Natural killer cell treated with Interleukin-12 subunit alpha and Interleukin-12 subunit beta and Interleukin-15 and Interleukin-18, amount 100 ng/mL, for 72 hours (primary cell): ENCODE data around the gene TMEM233. TPM values are rescaled to one million over a fixed set of nuclear protein-coding genes. Genes with fewer than 3 reads are reported as not detected.

ENCODE experiments used
- ATAC-seq, 2 donors: fragments of 150-1000 bp; cut with Tn5 transposase in 1 of 2; sonication (Bioruptor Pico), chemical (Tn5 transposase) in 1 of 2; 2 replicates each; pipeline ENCODE4 v1.10.0; 2021
- DNase-seq: peaks from one replicate; pipeline ENCODE4 v3.0.0; 2022; ENCODE audit warnings: low spot score
- H3K27ac Mint-ChIP-seq, 2 donors: 1 replicate in 1 of 2; 2 replicates in 1 of 2; pipeline ENCODE4 v1.8.0; 2022; ENCODE audit warnings: mixed read lengths in 2 of 2, mild to moderate bottlenecking in 1 of 2, moderate library complexity in 1 of 2
- H3K27me3 Mint-ChIP-seq, 2 donors: 1 replicate in 1 of 2; 2 replicates in 1 of 2; pipeline ENCODE4 v1.8.0; 2022; ENCODE audit warnings: mixed read lengths in 2 of 2
- H3K36me3 Mint-ChIP-seq: one replicate; pipeline ENCODE4 v1.8.0; 2022; ENCODE audit warnings: mixed read lengths
- H3K4me1 Mint-ChIP-seq, 2 donors: 1 replicate in 1 of 2; 2 replicates in 1 of 2; pipeline ENCODE4 v1.8.0; 2022; ENCODE audit warnings: low read depth in 2 of 2, mixed read lengths in 2 of 2, mild to moderate bottlenecking in 1 of 2
- H3K4me3 Mint-ChIP-seq: one replicate; pipeline ENCODE4 v1.8.0; 2022; ENCODE audit warnings: mixed read lengths
- H3K9me3 Mint-ChIP-seq: 2 replicates; pipeline ENCODE4 v1.8.0; 2022; ENCODE audit warnings: mixed read lengths
- total RNA-seq, 2 donors: library from RNA; stranded (reverse); gene quantifications; one replicate each; pipeline ENCODE4 v1.2.3, GENCODE V29; 2022

TMEM233 gene
- total RNA-seq, 2 donors from 2014 or later, result not detected

DNA sequence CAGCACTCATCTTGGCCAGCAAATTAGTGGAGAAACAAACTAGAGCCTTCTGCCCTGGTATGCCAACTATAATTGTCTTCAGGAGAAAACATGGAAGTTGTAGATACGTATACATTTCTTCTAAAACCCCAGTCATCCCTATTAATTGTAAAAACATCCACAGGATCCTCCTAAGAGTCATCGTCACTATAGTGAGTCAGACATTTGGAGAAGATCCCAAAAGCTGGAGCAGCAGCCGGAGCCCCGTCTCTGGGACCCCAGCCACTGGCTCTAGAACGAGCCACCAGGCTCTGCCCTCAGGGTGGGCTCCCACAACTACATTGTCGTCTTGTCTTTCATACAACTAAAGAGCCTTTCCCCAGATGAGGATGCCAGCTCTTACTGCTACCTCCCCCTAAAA, 89.8 kb downstream of the TMEM233 start:
- H3K27ac Mint-ChIP-seq, result no peak overlapping the region
- H3K36me3 Mint-ChIP-seq, result peaks cover 3% of the 10 kb centered on the region
- H3K4me1 Mint-ChIP-seq, result peaks cover 0 to 3% of the 10 kb centered on the region in 2 donors
- H3K4me3 Mint-ChIP-seq, result no peak overlapping the region
- no peaks in the 10 kb centered on the region for H3K27me3 Mint-ChIP-seq
- H3K9me3 Mint-ChIP-seq, result no peaks in the 10 kb centered on the region
- ATAC-seq, result no peak
- DNase-seq, result no peak

DNA sequence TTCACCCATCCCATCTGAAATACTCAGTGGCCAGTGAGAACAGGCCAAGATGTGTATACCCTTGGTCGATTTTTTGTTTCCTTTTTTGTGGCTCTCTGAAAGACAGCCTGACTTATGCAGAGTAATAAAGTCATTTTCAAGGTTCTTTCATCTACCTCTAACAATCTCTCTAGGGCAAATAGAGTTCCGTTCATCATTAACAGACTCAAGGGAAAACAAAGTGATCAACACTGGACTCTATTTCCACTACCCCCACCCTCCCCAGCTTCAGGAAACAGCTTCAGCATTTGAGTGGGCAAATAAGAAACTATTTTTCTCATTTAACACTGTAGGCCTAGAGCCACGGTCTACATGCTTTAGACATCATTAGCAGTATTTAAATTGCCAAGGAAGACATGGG, 90.2 kb downstream of the TMEM233 start:
- ATAC-seq (no peak), DNase-seq (no peak)
- H3K27me3 Mint-ChIP-seq, result no peaks in the 10 kb centered on the region
- H3K4me3 Mint-ChIP-seq, result no peak overlapping the region
- H3K36me3 Mint-ChIP-seq, result no peaks in the 10 kb centered on the region
- H3K9me3 Mint-ChIP-seq, result no peaks in the 10 kb centered on the region
- H3K27ac Mint-ChIP-seq, result no peak overlapping the region
- peaks cover 0 to 3% of the 10 kb centered on the region in 2 donors for H3K4me1 Mint-ChIP-seq

DNA sequence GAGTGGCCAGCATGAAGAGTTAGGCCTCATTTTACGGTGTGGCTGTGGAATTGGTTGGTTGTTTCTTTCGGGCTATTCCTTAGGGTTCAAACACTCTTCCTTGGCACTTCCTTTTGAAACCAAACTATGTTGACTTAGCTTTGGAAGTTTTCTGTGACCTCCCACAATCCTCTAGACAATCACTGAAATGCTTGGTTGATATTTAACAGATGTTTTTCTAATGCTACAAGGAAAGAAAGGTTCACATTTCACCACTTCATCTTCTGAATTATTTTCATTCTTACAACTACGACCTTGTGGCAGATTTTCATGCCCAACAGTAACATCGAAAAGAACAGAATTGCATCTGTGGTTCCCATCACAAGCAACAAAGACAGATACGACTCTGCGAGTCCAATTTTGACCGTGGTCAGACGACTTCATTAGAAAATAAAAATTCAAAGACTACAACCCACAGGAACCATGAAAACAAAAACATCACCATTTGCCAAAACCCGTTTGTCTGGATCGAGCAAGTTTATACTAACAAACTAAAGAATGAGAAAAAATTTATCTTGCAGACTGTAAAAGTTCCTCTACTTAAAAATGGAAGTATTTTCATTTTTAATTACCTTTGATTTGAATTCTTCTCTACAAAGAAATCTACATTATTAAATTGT, 91.3 kb downstream of the TMEM233 start:
- no peak for ATAC-seq

DNA sequence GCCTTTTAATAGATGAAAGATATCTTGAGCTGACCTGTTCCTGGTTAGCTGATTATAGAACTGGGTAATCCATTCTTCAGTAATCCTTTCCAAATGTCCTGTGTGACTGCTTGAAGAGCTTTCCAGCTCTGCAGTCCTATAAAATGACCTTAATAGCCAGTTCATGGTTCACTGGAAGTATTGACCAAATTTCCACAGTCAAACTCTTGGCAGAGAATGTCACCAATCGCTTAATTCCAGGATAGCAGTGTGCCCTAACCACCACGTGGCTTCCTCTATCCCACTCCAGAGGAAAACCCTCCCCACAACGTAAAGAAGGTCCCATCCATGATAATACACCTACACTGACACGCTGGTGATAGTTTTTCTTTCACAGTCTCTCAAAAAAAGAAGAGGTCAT, 91.8 kb downstream of the TMEM233 start:
- DNase-seq (peak; percentile 6), ATAC-seq (no peak)
- H3K9me3 Mint-ChIP-seq, result no peaks in the 10 kb centered on the region
- no peaks in the 10 kb centered on the region for H3K27me3 Mint-ChIP-seq
- no peak overlapping the region for H3K27ac Mint-ChIP-seq
- H3K4me3 Mint-ChIP-seq, result no peak overlapping the region
- no peaks in the 10 kb centered on the region for H3K36me3 Mint-ChIP-seq
- peaks cover 0 to 3% of the 10 kb centered on the region in 2 donors for H3K4me1 Mint-ChIP-seq

More for the DNA sequence above, 91.3 kb downstream of the TMEM233 start:
- Mint-ChIP-seq H3K4me1 (peaks cover 0 to 3% of the 10 kb centered on the region in 2 donors), H3K27me3 (no peaks in the 10 kb centered on the region), H3K9me3 (no peaks in the 10 kb centered on the region), H3K36me3 (no peaks in the 10 kb centered on the region), H3K27ac (no peak overlapping the region), H3K4me3 (no peak overlapping the region)
- DNase-seq, result peak; percentile 29

DNA sequence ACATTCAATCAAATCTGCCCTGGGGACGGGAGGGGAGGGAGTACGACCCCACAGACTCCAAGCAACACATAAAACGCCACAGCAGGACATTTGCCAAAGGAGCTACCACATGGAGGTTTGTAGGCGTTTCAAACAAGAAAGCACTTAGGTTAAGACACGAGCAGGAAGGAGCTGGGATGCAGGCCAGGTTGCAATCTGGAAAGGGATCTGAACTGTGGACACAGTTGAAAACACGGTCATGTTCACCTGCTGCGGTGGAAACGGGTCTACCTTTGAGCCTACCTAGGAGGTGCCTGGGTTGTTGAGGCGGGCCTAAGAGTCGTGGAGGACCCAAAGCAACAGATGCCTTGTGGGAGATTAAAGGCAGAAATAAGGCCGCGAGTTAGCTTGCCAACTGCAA, 92.8 kb downstream of the TMEM233 start:
- DNase-seq (peak; percentile 22), ATAC-seq (no peak)
- no peak overlapping the region for H3K4me3 Mint-ChIP-seq
- H3K27me3 Mint-ChIP-seq, result no peaks in the 10 kb centered on the region
- no peak overlapping the region for H3K27ac Mint-ChIP-seq
- peaks cover 0 to 3% of the 10 kb centered on the region in 2 donors for H3K4me1 Mint-ChIP-seq
- no peaks in the 10 kb centered on the region for H3K9me3 Mint-ChIP-seq
- no peaks in the 10 kb centered on the region for H3K36me3 Mint-ChIP-seq

DNA sequence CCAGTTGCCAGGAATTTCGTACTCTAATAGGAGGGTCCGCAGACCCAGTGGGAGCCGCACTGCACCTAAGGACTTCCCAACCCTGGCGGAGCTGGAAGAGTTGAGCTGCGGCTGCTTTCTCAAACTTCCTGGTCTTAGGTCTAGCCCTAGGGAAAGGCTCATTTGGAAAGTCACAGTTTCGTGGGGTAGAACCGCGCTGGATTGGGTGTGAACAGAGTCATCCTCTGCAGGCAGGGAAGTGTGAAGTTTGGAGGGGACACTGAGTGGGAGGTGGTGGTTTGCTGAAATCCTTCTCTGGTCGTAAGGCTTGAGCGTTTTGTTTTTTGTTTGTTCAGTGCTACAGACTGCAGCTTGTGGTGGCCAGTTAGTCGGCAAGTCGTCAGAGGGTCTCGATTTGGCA, 93.2 kb downstream of the TMEM233 start:
- ATAC-seq (no peak), DNase-seq (peak; percentile 47)
- Mint-ChIP-seq H3K36me3 (no peaks in the 10 kb centered on the region), H3K27me3 (no peaks in the 10 kb centered on the region), H3K27ac (no peak overlapping the region), H3K4me3 (no peak overlapping the region), H3K9me3 (no peaks in the 10 kb centered on the region), H3K4me1 (peaks cover 0 to 3% of the 10 kb centered on the region in 2 donors)

DNA sequence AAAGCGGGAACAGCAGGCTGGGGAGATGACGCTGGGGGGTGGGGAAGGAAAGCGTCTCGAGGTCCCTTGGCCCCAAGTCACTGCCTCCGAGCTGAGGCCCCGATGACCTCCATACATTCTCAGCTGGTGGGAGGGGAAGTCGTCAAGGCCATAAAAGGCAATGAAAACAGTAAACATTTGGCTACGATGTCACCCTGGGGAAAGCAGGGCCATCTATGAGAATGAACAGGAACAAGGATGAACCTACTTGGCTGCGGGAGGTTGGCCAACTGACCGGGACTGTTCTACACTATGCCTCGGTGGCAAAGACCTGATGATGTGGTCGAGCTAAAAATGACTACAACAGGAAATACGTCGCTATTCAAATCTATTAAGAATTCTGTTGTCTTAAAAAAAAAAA, 93.8 kb downstream of the TMEM233 start:
- H3K4me1 Mint-ChIP-seq, result no peaks in the 10 kb centered on the region
- no peak overlapping the region for H3K4me3 Mint-ChIP-seq
- no peaks in the 10 kb centered on the region for H3K36me3 Mint-ChIP-seq
- H3K27me3 Mint-ChIP-seq, result no peaks in the 10 kb centered on the region
- no peak for ATAC-seq
- peak; percentile 37 for DNase-seq
- no peaks in the 10 kb centered on the region for H3K9me3 Mint-ChIP-seq
- no peak overlapping the region for H3K27ac Mint-ChIP-seq

DNA sequence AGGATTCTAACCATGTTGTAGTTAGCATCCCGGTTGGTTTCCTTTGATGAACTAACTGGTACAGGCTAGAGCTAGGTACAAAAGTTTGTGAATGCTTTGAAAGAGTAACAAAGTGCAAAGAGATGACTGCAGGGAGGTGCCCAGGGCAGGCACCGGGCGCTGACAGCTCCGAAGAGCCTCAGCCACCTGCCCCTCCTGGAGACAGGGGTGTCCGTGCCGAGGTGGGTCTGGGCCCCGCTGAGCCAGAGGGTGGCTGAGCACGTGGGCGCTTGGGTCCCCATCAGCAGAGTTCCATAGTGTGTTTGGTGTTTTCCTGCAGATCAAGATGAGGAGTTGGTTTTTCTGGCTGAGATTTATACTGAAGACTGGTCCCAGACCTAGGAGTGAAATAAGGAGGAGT, 94.3 kb downstream of the TMEM233 start:
- Mint-ChIP-seq H3K9me3 (no peaks in the 10 kb centered on the region), H3K36me3 (no peaks in the 10 kb centered on the region), H3K4me3 (no peak overlapping the region), H3K27me3 (no peaks in the 10 kb centered on the region), H3K4me1 (no peaks in the 10 kb centered on the region), H3K27ac (no peak overlapping the region)
- DNase-seq (peak; percentile 22), ATAC-seq (peak in 1 of 2 donors; percentile 24)

DNA sequence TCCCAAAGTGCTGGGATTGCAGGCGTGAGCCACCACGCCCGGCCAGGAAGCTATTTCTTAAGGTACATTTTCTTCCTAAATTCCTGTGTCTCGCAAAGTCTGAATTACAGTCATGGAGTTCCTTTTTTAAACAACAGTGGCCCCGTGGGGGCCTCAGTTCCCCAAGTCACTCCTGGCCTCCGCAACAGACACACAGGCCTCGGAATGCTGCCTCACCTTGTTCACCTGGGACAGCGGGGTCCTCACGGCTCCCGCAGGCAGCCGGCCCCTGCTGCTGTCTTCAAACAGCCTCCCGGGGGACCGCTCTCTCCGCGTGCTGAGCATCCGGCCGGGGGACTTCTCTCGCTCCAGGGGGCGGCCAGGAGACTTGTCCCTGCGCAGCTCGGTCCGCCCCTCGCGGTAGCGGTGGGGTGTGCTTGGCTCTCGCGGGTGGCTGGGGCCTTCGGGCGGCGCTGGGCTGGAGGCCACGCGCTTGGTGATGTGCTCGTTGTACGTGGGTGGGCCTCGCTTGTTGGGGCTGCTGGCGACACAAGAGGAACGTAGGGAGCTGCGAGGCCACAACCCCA, 96.4 kb downstream of the TMEM233 start:
- H3K27me3 Mint-ChIP-seq, result no peaks in the 10 kb centered on the region
- no peaks in the 10 kb centered on the region for H3K9me3 Mint-ChIP-seq
- no peak overlapping the region for H3K27ac Mint-ChIP-seq
- ATAC-seq (no peak), DNase-seq (peak; percentile 22)
- H3K4me3 Mint-ChIP-seq, result no peak overlapping the region
- no peaks in the 10 kb centered on the region for H3K4me1 Mint-ChIP-seq
- no peaks in the 10 kb centered on the region for H3K36me3 Mint-ChIP-seq

DNA sequence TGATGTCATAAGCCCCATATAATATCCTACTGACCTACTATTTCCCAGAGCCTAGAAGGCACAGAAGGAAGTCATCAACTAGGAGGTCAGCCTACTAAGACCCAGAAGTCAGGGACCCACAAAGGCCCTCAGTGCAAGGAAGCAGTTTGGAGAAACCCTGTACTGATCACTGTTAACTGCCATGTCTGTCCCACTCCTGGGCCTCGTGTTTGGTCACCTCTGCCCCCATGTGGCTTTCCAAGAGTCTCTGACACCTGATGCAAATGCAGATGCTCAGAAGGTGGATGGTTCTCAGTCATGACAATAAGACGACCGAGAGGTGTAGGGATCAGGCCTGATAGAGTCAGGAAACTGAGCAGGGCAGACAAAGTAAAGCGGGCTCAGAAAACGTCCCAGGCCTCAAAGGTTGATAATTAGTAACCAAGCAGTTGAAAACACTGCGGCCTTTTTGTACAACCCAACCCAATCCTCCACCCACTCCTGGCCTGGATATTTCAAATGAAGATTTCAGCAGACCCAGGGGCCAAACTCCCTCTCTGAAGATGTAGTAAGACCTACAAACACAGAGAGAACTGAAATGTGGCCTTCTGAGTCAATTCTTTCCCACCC, 97.7 kb downstream of the TMEM233 start:
- Mint-ChIP-seq H3K9me3 (no peaks in the 10 kb centered on the region), H3K36me3 (no peaks in the 10 kb centered on the region), H3K4me1 (no peaks in the 10 kb centered on the region), H3K4me3 (no peak overlapping the region), H3K27ac (no peak overlapping the region), H3K27me3 (no peaks in the 10 kb centered on the region)
- peak; percentile 34 for DNase-seq
- peak in 1 of 2 donors; percentile 40 for ATAC-seq

DNA sequence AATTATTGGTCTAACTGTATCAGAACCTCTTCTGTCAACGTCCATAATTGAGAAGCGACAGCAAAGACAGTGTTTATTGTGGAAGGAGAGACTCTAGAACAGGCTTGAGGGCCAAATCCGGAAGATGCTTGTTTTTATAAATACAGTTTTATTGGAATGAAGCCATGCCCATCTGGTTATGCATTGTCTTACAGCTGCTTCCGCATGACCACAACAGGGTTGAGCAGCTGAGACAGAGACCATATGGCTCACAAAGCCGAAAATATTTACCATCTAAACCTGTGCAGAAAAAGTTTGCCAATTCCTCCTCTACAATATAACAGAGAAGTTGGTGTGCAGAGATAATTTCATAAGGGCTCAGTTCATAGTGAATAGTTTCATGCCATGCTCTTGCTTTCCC, 98.8 kb downstream of the TMEM233 start:
- Mint-ChIP-seq H3K4me1 (no peaks in the 10 kb centered on the region), H3K9me3 (no peaks in the 10 kb centered on the region), H3K36me3 (no peaks in the 10 kb centered on the region), H3K27me3 (no peaks in the 10 kb centered on the region), H3K27ac (no peak overlapping the region), H3K4me3 (no peak overlapping the region)
- ATAC-seq (no peak), DNase-seq (no peak)

Other genes with a start within 250 kb of the TMEM233 start
- 10 to 100 TPM; 27.4 to 31.4 TPM for gene PRKAB1, start 74.4 kb downstream of the TMEM233 start, total RNA-seq